Endothelial cell (in vitro differentiated cells): ENCODE measurements around the gene CRACR2B. TPM values are rescaled to one million over a fixed set of nuclear protein-coding genes. Genes with fewer than 3 reads are reported as not detected.

Source experiments
- DNase-seq: peaks from one replicate; pipeline ENCODE4 v3.0.0; 2021; ENCODE audit warnings: low spot score
- H3K27ac Mint-ChIP-seq: one replicate; pipeline ENCODE4 v1.8.0; 2021; ENCODE audit warnings: mixed read lengths, inconsistent platforms; ENCODE audit not compliant: unreplicated experiment
- H3K27me3 Mint-ChIP-seq: one replicate; pipeline ENCODE4 v1.8.0; 2021; ENCODE audit warnings: mild to moderate bottlenecking, moderate library complexity, mixed read lengths, inconsistent platforms; ENCODE audit not compliant: unreplicated experiment
- H3K36me3 Mint-ChIP-seq: one replicate; pipeline ENCODE4 v1.8.0; 2021; ENCODE audit warnings: mild to moderate bottlenecking, low read depth, mixed read lengths, inconsistent platforms; ENCODE audit not compliant: unreplicated experiment
- H3K4me1 Mint-ChIP-seq: one replicate; pipeline ENCODE4 v1.8.0; 2021; ENCODE audit warnings: mild to moderate bottlenecking, mixed read lengths, inconsistent platforms; ENCODE audit not compliant: unreplicated experiment
- H3K4me3 Mint-ChIP-seq: one replicate; pipeline ENCODE4 v1.8.0; 2021; ENCODE audit warnings: mild to moderate bottlenecking, mixed read lengths, inconsistent platforms; ENCODE audit not compliant: unreplicated experiment
- H3K9me3 Mint-ChIP-seq: one replicate; pipeline ENCODE4 v1.8.0; 2021; ENCODE audit warnings: mixed read lengths, inconsistent platforms; ENCODE audit not compliant: unreplicated experiment
- total RNA-seq: library from RNA; stranded (reverse); fragmentation: NEBNext Ultra II Directional; extraction: Animal tissue kit (Norgen Biotek cat#: 25700); gene quantifications from one replicate; pipeline ENCODE4 v1.2.1, GENCODE V29; 2021; ENCODE audit not compliant: unreplicated experiment
- TF ChIP-seq, protein P1 (sequence below): fragments of 200-600 bp; sonication (generic); IDR thresholded peaks from one replicate; pipeline ENCODE4 v1.5.0; 2021; ENCODE audit warnings: antibody characterized with exemption; ENCODE audit not compliant: unreplicated experiment

The CRACR2B gene
- total RNA-seq, 1 donor from 2014 or later = 28.8 TPM

DNA sequence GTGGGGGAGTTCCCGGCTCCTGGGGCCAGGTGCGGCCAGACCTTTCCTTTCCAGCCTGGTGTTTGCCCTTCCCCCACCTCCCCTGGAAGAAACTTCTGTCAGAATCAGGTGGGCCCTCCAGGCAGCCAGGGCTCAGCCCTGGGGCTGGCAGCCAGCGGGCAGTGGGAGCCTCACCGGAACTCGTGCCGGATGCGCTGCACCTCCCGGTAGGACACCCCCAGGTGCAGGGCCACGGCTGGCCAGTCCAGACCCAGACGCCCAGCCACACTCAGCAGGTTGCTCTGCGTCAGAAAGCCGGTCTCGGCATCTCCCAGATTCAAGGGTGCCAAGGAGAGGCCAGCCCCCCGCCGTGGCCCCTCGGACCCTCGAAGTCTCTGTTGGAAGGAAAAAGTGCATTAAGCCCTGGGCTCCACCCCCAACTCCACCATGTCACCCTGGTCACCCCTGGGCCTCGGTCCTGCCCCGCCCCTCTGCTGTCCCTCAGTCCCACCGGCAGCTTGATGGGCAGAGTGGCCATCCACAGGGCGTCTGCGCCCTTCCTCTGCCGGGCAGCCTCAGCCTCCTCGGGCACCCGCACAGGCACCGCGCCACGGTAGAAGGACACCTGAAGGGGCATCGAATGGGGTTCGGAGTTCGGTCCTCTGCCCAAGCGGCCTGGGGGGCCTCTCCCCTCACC lies 27.9 kb upstream of the CRACR2B start:
- H3K9me3 Mint-ChIP-seq = no peaks in the 10 kb centered on the region
- no peak overlapping the region for H3K27ac Mint-ChIP-seq
- DNase-seq = no peak
- TF ChIP-seq, protein P1, sequence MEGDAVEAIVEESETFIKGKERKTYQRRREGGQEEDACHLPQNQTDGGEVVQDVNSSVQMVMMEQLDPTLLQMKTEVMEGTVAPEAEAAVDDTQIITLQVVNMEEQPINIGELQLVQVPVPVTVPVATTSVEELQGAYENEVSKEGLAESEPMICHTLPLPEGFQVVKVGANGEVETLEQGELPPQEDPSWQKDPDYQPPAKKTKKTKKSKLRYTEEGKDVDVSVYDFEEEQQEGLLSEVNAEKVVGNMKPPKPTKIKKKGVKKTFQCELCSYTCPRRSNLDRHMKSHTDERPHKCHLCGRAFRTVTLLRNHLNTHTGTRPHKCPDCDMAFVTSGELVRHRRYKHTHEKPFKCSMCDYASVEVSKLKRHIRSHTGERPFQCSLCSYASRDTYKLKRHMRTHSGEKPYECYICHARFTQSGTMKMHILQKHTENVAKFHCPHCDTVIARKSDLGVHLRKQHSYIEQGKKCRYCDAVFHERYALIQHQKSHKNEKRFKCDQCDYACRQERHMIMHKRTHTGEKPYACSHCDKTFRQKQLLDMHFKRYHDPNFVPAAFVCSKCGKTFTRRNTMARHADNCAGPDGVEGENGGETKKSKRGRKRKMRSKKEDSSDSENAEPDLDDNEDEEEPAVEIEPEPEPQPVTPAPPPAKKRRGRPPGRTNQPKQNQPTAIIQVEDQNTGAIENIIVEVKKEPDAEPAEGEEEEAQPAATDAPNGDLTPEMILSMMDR = no peak
- peaks cover 12% of the 10 kb centered on the region for H3K27me3 Mint-ChIP-seq
- no peaks in the 10 kb centered on the region for H3K36me3 Mint-ChIP-seq
- H3K4me3 Mint-ChIP-seq = no peak overlapping the region
- H3K4me1 Mint-ChIP-seq = no peaks in the 10 kb centered on the region

DNA sequence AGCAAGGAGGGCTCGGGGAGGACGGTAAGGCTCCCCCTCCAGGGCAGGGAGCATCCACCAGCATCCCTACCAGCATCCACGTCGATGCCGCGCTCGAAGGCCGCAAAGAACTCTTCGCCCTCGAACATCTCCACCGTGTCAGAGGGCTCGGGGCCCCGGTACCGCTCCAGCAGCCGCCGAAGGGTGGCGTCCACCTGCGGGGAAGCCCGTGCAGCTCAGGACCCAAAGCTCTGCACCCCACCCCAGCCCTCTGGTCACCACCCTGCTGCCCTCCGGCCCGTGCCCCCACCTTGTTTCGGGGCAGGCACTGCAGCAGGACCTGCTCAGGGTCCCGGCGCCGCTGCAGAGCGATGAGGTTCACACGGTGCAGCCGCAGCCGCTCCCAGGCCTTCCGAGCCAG lies 27.2 kb upstream of the CRACR2B start:
- Mint-ChIP-seq H3K9me3 (no peaks in the 10 kb centered on the region), H3K4me1 (no peaks in the 10 kb centered on the region), H3K36me3 (no peaks in the 10 kb centered on the region), H3K4me3 (no peak overlapping the region), H3K27ac (no peak overlapping the region), H3K27me3 (peaks cover 12% of the 10 kb centered on the region)
- no peak for DNase-seq
- TF ChIP-seq, protein P1 = no peak

DNA sequence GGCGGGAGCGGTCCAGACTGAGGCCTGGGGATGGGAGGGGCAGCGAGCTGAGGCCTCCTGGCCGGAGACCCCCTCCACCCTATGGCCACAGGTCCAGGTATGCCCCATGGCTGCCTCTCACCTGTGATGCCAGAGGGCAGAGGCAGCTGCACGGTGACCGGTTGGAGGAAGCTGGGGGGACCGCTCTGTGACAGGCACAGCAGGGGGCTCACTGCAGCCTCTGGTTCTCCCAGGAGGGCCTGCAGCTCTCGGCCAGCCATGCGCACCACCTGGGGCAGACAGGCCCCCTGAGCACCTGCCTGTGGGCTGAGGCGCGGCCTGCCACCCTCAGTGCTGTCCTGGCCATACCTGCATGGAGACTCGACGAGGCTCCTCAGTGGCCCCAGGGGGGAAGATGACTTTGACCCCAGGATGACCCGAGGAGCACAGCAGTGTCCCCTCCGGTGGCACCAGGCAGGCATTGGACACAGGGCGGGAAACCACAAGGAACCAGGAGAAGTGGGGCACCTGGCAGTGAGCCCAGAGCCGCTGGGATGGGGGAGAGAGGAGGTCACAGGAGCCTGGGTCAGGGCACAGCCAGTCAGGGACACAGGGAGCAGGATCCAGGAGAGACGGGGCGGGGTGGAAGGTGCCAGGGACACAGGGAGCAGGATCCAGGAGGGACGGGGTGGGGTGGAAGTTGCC lies 26.5 kb upstream of the CRACR2B start:
- no peak for DNase-seq
- Mint-ChIP-seq H3K4me3 (no peak overlapping the region), H3K36me3 (no peaks in the 10 kb centered on the region), H3K27ac (no peak overlapping the region), H3K27me3 (peaks cover 12% of the 10 kb centered on the region), H3K4me1 (no peaks in the 10 kb centered on the region), H3K9me3 (no peaks in the 10 kb centered on the region)
- TF ChIP-seq, protein P1 = no peak

DNA sequence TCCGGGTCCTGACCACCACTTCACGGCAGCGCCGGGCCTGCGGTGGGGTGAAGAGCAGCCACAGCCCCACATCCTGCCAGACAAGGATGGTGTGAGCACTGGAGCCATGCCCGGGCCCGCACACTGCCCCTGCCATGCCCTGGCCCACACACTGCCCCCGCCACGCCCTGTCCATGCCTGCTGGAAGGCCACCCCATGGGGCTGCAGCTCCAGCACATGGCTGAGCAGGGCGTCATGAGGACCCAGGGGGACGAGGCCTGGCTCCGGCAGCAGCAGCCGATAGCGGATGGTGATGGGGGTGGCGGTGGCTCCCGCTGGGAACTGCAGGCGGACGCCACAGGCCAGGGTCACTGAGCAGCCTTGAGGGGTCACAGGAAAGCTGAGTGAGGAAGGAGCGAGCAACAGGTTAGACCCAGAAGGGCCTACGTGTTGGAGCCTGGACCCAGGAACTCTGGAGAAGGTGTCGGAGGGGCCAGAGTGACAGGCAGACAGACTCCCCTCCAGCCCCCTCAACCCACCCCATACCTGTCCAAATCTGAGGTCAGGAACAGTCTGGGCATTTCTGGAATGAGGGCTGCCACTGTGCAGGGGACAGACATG lies 25.6 kb upstream of the CRACR2B start:
- no peak overlapping the region for H3K4me3 Mint-ChIP-seq
- no peak for DNase-seq
- TF ChIP-seq, protein P1 = no peak
- H3K27ac Mint-ChIP-seq = no peak overlapping the region
- H3K9me3 Mint-ChIP-seq = no peaks in the 10 kb centered on the region
- H3K27me3 Mint-ChIP-seq = peaks cover 9% of the 10 kb centered on the region
- H3K4me1 Mint-ChIP-seq = no peaks in the 10 kb centered on the region
- no peaks in the 10 kb centered on the region for H3K36me3 Mint-ChIP-seq
